GM19455 (cell line): Measurements from ENCODE around the gene PLXNA2.

Source experiments
- ATAC-seq: cut with Tn5 transposase; IDR thresholded peaks from one replicate; pipeline ENCODE4 v1.9.1; 2021; ENCODE audit not compliant: unreplicated experiment

Gene PLXNA2

DNA sequence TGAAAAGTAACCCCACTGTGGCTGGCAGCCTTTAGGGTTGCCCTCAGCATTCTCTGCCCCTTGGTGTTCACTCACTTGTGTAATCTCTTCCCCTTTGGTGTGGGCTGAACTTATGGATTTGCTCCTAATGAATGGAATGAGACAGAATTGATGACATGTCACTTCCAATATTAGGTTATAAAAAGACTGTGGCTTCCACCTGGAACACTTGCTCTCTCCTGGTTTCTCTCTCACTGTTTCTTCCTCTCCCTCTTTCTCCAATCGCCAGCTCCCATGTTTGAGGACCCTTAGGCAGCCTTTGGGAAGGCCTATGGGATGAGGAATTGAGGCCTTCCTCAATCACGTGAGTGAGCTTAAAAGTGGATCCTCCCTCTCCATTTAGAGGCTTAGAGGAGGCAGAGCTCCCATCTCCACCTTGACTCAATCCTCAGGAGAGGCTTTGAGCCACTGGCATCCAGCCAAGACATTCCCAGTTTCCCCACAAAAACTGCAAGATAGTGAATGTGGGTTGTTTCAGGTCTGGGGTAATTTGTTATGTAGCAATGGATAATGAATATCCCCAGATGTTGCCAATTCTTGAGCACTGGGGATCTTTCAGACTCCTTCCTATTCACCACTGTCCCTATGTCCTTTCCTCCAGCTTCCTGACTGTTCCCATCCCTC is 237.8 kb downstream of the PLXNA2 start:
- ATAC-seq, result no peak

DNA sequence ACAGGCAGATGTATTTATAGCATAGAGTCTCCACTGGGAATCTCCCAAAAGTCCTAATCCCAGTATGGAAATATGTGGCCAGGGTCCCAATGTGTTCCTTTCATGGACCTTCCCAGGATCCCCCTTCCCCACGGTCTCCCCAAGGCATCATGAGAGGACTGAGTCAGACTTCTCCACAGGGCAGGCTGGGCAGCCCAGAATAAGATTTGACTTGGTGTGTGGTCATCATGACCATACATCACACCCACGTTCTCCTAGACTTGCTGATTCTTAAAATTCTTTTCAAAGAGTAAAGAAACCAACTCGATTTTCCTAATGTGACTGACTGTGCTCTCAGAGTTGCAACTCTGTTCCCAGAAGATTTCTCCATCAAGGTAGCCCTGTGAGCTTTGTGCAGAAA is 239.3 kb downstream of the PLXNA2 start:
- no peak for ATAC-seq

DNA sequence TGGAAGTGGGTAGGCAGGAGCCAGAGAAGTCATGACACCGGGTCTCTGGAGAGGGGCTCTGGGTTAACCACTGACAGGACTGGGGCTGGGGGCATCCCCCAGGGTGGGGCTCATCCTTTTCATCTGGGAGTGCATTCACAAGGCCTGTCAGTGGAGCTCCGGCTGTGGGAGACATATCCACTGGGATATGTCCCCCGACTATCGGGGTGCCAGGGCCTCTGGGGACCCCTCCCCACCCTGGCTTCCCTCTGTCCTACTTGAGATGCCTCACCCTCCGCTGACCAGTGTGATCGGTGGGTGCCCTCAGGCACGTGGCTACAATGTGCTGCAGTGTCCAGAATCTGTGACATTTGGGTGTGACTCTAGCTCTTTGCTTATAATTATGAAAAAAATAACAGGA is 240.9 kb downstream of the PLXNA2 start:
- ATAC-seq, result no peak

DNA sequence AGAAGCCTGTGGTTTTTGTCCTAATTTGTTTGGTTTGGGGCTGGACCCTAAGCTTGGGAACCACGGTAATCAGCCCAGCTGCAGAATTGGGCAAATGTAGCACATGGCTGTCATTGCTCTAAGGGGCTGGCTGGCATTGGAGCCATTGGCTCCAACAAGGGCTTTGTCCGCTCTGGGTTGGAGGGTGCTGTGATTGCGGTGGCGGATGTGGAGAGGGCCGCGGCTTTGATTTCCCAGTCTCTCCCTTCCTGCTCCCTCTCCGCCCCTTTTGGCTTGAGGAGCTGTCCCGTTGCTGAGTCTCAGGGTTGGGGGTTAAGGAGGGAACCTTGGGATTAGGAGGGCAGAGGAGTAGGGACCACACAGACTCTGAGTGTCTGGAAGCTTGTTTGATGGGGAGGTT is 241.5 kb downstream of the PLXNA2 start:
- ATAC-seq, result no peak

DNA sequence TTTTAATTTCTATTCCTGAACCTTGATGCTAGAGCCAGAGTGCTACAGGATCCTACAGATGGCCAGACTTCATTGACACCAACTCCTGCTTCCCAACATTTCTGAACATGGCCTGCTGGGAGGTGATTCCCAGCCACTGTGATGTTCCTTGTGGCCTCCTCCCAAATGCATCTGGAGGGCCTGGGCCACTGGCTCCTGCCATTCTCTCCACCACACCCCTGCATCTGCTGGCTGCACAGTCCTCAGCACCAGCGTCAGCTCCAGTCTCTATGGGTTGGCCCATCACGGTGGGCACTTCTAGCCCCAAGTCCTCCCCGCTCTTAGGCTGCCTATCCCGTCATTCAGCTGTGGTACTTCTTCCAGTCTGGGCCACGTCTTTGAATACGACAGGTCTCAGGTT is 242.1 kb downstream of the PLXNA2 start:
- ATAC-seq, result no peak

DNA sequence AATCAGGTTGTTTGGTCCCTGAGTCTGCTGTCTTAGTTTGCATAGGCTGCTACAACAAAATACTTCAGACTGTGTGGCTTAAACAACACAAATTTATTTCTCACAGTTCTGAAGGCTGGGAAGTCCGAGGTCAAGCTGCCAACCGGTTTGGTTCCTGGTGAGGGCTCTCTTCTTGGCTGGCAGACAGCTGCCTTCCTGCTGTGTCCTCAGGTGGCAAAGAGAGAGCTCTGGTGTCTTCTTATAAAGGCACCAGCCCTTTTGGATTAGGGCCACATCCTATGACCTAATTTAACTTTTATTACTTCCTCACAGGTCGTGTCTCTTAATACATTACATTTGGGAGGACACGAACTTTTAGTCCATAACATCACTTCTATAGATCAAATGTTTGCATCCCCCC is 243.7 kb downstream of the PLXNA2 start:
- no peak for ATAC-seq

DNA sequence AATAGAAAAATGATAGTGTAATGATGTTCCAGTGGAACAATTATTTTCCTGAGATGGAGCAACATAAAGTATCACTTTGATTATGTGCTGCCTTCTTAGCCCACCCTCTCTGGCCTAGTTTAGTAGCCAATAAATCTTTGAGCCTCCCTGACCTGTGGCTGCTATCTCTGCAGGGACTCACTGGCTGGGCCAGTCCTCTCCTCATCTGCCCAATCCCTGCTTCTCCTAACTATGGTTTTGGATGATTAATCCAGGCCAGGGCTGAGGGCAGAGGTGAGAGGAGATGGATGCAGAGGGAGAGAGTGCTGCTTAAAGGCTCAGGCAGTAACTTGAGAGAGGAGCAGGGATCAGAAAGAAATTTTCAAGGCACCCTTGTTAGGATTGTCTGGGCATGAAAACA is 244.2 kb downstream of the PLXNA2 start:
- ATAC-seq, result no peak

DNA sequence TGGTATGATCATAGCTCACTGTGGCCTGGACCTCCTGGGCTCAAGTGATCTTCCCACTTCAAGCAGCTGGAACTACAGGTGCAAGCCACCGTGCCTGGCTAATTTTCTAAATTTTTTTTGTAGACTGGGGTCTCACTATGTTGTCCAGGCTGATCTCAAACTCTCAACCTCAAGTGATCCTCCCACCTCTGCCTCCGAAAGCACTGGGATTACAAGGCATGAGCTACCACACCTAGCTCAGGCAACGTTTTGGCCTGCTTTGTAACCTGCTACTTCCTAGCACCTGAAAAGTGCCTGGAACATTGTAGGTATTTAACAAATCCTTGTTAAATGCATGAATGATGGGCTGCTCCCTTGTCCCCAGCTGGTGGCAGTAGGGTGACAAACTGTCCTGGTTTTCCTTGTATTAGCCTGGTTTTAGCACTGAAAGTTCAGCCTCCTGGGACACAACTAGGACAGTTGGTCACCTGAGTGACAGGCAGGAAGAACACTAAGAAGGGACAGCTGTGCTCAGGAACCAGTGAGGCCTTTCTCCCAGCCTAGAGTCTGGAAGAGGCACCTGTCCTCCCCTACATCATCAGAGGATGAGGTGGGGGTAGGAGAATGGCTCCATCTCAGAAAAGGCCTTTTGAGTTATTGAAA is 244.8 kb downstream of the PLXNA2 start:
- no peak for ATAC-seq

DNA sequence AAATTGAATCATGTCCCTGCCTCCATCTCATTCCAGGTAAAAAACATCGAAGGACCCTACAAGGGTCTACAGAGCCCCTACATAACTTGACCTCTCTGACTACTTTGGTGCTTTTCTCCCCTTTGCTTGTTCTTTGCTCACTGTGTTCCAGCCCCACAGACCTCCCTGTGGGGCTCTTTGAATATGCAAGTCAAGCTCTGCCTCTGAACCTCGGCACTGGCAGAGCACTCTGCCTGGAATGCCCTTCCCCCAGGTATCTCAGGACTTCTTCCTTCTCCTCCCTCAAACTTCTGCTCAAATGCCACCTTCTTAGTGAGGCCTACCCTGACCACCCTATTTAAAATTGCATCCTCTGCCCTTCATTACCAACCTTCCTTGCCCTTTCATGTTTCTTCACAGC is 245.5 kb downstream of the PLXNA2 start:
- ATAC-seq, result no peak

DNA sequence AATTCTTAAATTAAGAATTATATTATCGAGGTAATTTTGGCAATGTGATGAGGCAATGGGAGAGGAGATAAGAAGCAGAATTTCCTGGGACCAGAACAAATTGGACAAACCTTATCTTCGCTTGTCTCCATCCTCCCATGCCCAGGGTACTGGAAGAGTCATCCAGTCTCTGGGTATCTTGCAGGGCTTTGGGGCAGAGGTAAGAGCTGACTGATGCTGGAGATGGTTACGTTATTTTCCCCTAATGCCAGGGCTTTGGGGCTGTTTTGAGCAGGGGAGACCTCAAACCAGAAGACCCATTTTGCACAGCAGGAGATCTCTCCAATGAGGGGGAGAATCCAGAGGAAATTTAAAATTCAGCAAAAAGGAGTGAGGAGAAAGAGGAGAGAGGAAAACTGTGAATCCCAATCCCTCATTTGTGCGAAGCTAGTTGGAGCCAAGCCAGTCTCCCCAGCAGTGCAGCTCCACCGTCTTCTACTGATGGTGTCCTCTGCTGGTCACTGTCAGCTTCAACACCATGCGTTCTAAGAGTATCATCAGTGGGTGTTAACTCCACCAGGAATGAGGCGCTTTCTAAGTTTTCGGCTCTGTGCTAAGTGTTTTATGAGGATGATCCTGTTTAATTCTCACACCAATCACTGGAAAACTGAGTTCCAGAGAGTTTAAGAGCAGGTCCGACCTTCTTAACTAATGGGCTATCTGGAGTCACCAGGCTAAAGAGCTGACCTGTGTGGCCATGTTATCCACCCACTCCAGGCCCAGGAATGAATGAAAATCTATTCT is 246.5 kb downstream of the PLXNA2 start:
- peak; percentile 85 for ATAC-seq

DNA sequence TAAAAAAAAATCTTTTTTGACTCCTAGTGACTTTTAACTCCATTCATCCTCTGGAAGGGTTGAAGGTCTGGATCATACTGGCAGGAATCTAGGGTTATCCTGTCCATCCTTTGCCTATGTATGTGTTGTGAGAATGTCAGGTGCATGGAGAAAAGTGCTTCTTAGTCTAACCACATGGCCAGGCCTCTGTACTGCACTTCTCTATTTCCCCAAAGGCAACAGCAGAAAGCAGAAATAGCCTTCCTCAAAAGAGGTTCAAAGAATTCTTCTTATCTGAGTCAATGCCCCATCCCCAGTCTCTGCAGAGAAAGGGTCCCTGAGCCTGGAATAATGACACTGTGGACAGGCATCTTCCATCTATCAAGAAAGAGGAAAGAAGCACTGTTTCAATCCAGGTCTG is 247.5 kb downstream of the PLXNA2 start:
- ATAC-seq, result no peak

DNA sequence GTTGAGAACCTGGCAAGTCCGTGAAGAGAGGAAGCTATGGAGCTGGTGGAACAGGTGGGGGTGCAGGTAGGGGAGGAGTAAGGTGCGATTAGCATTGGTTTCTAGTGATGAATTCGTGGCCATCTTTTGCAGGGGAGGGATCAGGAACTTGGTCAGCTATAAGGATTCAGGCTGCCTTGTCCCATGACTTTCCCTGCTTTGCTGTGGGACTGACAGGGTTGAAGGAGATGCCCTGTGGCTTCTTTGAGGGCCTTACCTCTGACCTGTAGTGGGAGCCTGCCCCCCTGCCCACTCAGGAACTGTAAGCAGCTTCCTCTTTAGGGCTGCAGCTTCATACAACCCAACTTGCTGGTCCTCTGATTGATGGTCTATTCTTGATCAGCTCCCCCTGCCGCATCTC is 248.6 kb downstream of the PLXNA2 start:
- ATAC-seq, result no peak

DNA sequence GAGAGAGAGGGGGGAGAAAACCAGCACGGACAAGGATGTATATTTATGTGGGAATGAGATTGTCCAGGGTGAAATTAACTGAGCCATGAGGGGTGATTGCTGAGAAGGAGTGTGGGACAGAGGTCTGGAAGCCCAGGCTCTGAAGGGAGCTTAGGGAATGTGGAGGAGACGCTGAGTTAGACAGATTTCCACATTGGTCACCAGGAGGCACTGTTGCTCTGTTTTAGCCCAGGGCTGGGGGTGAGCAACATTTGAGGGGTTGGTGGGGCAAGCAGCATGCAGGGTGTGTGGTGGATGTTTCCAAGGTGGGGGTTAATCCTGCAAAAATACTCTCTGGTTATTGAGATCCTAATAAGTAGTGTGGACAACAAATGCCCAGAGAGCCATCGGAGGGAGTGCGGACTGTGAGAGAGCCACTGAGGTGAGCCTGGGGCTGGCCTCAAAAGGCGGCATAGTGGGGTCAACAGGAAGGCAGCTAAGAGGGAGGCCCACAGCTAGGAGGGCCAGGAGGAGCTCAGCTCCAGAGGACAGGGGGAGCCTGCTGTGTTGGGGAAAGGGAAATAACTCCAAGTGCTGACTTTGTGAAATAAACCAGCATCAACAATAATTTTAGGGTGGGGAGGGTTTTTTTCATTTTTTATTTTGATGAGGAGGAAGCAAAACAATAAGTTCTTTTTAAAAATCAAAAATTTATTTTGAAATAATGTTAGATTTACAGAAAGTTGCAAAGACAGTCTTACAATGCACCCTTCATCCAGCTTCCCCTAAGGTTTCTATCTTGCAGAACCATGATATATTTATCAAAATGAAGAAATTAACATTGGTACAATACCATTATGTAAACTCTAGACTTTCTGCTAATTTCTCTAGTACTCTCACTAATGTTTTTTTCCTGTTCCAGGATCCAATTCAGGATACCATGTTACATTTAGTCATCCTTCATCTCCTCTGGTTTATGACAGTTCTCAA is 250.4 kb downstream of the PLXNA2 start:
- no peak for ATAC-seq

DNA sequence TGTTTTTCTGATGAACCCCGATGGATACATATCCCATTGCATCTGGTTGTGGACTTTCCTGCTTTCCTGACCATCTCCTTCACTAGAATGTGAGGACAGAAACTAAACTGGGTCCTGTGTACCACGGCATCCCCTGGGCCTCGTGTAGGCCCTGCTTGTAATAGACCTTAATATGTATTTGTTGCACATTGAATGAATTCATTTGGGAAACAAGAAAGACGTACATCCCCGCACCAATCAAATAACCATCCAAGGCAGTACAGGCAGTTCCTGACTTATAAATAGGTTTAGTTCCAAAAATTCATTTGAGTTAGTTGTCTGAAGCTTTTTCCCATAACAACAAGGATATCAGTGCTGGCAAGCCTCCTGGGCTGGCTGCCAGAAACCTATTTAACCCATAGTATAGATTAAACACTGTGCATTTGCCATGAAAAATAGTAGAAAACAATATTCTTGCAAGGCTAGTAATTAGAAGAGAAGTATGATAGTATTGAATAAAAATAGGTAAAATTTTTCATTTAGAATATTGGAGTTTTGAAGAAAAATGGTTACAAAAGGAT is 251.4 kb downstream of the PLXNA2 start:
- no peak for ATAC-seq

DNA sequence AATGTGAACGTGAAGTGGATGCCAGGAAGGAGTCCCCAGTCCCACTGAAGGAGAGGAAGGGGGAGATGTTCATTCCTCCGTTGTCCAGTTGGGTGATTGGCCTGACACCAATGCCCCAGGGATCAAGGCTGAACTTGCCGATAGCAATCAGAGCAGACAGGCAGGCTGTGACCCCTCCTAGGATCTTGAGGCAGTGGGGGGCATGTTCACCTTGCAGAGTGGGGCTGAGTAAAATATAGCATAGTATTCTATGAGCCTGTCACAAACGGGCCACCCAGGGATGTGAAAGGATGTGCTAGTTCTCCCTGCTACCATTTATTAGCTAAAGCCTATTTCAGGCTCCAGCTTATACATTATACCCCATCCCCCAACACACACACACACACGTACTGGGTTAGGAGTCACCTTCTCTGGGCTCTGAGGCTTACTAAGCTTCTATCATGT is 252.6 kb downstream of the PLXNA2 start:
- no peak for ATAC-seq

DNA sequence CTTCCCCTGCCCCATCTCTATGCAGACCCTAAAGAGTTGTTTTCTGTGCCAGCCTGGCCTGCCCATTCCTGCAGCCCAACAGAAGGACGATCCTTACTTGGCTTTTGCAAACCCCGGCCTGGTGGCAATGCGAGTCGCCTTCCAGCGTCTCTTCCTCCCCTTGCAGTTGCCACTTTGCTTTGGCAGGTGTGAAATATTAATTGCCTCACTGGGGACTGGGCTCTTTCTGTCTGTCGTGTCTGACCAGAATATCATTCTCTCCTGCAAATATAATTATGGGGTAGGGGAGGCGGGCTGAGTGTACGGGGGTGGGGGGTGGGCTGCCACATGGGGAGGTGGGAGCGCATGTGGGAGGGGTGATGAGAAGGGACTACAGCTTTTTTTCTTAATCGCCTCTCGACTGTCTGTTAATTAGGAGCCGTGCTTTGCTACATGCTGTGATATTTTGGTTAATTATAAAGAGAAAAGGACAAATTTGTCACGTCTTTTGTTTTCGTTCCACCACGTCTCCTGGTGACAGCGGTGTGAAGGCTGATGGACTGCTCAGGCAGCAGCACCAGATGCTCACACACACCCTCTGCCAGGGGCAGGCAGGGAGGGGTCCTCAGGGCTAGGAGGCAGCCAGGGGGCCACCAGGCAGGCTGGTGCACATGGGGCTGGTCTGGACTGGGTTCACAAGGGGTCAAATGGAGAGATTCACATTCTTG is 253.2 kb downstream of the PLXNA2 start:
- ATAC-seq, result no peak

DNA sequence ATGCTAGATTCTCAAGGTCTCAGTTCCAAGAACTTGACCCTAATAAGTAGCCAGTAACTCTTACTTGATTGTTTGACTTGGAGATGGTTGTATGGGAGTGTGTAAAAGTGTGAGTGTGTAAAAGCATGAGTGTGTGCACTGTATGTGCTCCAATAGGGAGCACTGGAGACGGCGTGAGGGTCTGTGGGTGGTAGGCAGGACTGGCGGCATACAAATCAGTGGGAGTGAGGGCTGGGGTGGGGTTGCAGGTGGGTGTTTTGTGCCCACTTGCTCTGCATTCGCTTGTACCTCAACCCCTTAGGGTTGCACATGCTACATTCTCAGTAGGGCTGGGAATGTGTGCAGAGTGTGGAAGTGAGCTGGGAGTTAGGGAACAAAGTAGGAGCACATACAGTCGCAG is 253.7 kb downstream of the PLXNA2 start:
- no peak for ATAC-seq

DNA sequence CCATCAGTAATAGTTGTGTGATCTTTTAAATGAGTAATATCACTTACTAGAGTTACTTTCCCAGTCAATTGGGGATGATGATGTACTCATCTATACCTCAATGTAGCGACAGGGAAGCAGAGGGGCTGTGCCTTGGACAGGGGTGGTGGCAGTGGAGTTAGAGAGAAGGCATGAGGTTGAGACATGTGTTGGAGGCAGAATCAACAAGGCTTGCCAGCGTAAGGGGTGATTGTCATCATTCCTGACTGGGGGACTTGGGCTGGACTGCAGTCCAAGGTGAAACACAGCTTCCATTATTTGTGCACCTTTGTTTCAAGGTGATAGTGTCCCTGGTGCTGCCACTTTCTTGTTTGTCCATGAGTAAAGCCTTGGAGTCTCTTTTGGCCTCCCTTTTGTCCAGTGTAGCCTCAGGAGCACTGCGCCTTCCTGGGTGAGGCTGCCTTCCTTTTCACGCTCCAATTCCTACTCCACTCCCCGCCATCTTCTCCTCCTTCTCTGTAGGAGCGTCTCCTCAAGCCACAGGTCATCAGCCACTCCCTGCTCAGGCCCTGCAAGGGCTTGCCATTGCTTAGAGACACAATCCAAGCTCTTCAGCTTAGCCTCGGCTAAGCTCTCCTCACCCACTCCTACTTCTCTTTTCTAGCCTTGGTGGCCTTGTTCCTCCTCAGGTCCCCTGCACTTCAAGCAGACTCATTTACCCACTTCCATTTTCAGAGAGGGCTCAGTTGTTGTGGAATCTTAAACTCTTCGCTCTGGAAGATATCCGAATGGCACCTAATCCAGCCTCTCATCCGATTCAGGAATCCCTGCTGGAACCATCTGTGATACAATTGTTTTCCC is 255.6 kb downstream of the PLXNA2 start:
- ATAC-seq, result no peak

DNA sequence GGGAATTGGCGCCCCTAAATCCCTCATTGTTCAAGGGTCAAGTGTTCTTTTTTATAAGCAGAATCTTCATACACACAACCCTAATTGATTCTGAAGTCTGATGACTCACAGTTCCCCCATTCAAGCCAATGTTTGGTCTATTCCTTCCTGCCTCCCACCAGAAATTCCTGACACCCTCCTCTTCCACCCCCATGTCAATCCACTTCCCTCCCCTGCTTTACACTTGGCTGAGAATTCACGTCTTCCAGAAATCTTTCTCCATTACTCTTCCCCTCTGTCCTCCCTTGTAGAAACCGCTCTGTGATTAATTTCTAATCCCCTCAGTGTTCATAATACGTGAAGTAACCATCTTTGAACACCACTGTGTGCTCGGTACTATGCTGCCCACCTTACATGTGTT is 257.0 kb downstream of the PLXNA2 start:
- no peak for ATAC-seq
